ENCODE measurements around the gene USP12.

USP12 gene

DNA sequence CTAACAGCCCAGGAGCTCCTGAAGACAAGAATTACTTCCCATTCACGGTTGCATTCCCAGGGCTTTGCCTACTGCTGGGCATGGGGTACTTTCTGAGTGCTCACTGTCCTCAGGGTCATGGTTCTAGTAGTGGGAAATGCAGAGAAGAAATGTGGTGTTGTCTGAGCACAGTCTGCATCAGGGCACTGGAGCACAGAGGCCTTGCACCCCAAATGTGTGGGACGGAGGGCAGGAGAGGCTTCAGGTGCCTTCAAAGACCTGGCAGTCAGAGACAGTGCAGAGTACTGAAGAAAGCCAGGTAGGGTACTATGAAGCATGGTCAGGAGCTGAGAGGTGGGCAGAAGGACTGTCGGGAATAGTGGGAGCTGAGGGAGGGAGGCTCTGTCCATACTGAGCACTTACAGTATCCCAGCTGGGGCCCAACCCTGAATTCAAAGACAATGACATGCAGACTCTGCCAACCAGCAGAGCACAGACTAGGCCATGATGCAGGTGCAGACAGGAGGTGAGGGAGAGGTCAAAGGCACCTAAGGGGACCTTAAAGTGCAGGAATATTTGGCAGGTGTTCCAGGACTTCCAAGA lies 144.4 kb downstream of the USP12 start:
- DNase-seq: no peak

DNA sequence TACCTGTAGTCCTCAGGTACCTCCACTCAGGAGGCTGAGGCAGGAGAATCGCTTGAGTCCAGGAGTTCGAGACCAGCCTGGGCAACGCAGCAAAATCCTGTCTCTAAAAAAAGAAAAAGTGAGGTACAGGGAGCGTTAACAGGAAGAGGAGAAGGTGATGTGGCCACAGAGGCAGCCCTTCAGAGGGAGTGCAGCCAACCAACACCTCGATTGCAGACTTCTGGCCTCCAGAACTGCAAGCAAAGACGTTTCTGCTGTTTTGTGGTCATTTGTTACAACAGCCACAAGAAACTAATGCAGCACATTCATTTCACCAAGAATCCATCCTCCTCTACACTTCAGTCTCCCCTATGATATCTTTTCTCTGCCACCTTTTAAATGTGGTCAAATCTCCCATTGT lies 145.2 kb downstream of the USP12 start:
- DNase-seq: no peak

DNA sequence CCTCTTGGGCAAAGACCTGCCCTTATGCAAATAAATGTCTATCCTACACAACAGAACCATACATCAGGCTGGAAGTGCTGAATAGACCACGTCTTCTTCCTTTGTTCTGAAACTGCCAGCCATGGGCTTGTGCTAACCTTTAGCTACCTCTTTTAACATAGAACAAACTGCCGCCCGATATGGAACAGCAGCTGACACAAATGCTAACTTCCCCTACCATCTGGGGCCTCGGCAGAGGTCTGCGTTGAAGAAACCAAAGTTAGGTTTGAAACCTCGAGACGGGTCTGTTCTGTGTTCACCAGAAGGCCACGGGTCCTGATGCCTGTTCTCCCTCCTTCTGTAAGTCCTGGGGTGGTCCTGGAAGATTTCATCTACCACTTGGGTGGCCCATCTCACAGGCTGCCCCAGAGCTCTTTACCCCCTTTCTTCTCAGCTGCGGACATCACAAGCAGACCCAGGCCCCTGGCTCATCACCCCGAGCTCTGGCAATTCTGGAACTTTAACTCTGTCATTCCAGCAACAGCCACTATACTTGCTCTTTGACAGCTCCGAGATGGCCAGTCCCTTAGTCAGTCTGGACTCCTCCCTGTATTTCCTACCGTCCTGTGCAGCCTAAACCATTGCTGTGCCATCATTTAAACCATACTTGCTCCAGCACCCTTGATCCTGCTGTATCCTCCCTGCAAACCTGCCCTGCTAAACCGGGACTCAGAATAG lies 146.7 kb downstream of the USP12 start:
- no peak for DNase-seq

GRCh38 chr13:27024074-27024461 lies 147.5 kb downstream of the USP12 start:
- DNase-seq: no peak

- DNase-seq: no peak
These were observed 148.1 kb downstream of the USP12 start for GRCh38 chr13:27023385-27024073.

- no peak for DNase-seq
These were observed 148.9 kb downstream of the USP12 start for GRCh38 chr13:27022571-27023311.

DNA sequence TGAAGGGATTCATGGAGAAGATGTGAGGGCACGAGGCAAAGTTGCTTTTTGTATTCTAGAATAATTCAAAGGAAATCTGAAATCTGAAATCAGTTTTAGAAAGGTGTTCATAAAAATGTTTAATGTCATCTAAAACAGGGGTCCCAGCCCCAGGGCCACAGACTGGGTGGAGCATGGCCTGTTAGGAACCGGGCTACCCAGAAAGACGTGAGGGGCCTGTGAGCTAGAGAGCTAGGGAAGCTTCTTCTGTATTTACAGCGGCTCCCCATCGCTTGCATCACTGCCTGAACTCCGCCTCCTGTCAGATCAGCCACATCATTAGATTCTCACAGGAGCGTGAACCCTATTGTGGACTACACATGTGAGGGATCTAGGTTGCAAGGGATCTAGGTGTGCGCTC lies 151.2 kb downstream of the USP12 start:
- no peak for DNase-seq

GRCh38 chr13:27018882-27019281 lies 152.7 kb downstream of the USP12 start:
- DNase-seq: no peak

- no peak for DNase-seq
These were observed 153.2 kb downstream of the USP12 start for GRCh38 chr13:27018344-27018861.

DNA sequence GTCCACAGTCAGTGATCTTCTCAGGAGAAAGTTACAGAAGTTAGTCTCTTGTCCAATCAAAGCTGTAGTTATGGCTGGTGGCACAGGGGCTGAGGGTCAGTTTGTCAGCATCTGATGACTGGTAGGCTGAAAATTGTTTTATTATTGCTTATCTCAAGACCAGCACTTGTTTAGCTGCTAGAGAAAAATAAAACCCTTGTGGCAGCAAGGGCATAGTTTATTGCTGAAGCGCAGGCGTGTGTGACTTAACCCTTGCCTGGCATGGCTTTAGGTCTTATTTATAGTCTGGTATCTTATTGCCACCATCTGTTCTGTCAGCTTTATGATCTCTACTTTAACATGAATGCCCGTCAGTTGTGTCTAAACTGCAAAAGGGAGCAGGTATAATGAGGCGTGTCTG lies 154.7 kb downstream of the USP12 start:
- no peak for DNase-seq

Measured in NCI-H2107 (cell line).